ENCODE measurements around the gene ZNRF1. TPM values are rescaled to one million over a fixed set of nuclear protein-coding genes. Genes with fewer than 3 reads are reported as not detected.

Gene ZNRF1
- total RNA-seq, 2 donors from 2014 or later: 36.4 to 38.2 TPM

DNA sequence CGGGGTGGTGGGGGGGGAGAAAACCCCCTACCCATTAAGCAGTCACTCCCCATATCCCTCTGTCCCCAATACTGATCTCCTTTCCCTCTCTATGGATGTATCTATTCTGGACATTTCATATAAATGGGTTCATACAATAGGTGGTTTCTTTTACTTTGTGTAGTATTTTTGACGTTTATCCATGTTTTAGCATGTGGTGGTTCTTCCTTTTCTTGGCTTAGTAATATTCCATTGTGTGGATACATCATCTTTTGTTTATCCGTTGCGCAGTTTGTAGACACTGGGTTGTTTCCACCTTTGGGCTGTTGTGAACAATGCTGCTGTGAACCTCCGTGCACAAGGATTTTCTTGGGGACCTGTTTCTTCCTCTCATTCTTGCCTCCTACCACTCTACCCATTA is 105.2 kb downstream of the ZNRF1 start:
- intact Hi-C loops (cut with DNase I, micrococcal nuclease): no loop called here
- DNase-seq: no peak
- ATAC-seq: no peak

GRCh38 chr16:75104836-75105235 is 106.0 kb downstream of the ZNRF1 start:
- ATAC-seq: no peak
- DNase-seq: no peak
- intact Hi-C loops (cut with DNase I, micrococcal nuclease): no loop called here

DNA sequence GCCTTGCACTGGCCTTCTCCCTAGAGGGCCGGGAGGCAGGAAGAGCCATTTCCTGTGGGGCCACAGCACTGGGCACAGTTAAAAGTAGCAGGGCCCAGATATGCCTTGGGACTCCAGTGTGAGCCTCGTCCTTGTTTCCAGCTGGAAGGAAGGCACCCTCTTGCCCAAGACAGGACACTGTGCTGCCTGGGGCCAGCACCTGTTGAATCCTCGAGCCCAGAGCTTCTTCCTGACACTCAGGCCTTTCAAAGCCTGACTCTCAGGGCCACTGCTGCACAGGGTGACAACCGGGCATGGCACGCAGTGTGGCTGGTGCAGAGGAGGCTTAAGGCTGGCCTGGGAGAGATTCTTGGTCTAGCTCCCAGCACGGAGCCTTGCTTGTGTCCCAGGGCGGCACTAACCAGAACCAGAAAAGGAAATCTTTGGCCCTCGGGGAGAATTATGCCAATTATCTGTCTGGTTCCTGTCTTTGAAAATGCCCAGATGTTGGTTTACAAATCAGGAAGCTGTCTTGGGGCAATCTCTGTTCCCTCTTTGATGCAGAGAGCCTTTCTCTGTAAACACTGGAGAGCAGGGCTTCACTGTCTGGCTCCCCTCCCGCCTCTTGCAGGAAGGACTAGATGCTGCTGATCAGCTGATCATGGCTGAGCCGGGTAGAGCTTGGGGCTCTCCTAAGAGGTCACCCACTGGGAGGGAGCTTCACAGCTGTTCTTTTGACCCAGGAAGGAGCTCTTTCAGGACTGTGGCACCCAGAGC is 106.7 kb downstream of the ZNRF1 start:
- intact Hi-C loops (cut with DNase I, micrococcal nuclease): no loop called here

GRCh38 chr16:75106351-75107274 is 107.8 kb downstream of the ZNRF1 start:
- DNase-seq: no peak
- intact Hi-C loops (cut with DNase I, micrococcal nuclease): no loop called here

More for the DNA sequence above, 106.7 kb downstream of the ZNRF1 start:
- ATAC-seq (no peak), DNase-seq (peak in 1 of 2 donors; percentile 83)

GRCh38 chr16:75107505-75107904 is 108.7 kb downstream of the ZNRF1 start:
- intact Hi-C loops (cut with DNase I, micrococcal nuclease): no loop called here
- no peak for DNase-seq
- no peak for ATAC-seq

More at GRCh38 chr16:75106351-75107274, 107.8 kb downstream of the ZNRF1 start:
- no peak for ATAC-seq

DNA sequence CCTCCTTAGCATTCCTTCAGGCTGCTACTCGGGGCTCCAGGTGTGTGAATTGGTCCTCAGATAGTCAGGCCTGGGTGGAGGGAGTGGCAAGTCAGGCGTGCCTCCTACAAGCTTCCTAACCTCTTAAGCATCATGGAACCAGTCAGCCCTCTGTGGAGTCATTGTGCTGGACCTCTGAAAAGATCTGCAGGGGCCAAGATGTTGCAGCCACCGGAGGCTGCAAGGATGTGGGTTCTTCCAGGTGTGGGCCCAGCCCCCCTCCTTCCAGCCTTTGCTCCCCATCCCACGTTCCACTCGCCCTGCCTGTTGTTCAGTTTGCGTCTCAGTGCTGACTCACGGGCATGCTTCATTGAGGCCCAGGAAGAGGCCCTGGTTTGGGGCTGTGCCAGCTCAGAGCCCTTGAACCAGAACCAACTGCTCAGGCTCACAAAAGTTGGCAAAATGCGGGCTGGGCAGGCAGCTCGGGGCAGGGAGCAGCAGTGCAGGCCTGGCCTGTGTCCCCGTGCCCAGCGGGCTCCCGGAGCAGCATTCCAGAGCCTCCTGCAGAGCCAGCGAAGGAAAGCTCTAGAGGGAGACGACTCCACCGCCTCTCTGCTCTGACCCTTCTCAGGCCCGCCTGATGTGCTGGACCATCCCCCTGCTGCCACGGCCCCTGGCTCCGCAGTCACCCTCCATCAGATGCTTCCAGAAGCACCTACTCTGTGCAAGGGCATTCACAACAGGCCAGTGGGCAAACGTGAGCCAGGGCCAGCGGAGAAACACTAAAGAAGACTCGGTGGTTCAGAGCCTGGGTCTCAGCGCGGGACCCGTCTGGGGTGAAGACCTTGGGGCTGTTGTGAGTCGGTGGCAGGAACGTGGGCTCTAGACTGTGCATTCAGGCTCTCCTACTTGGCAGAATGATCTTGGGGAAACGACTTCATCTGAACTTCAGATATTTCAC is 110.2 kb downstream of the ZNRF1 start:
- DNase-seq: peak; percentile 76 to 88
- intact Hi-C loops (cut with DNase I, micrococcal nuclease): no loop called here
- ATAC-seq: peak; percentile 28

DNA sequence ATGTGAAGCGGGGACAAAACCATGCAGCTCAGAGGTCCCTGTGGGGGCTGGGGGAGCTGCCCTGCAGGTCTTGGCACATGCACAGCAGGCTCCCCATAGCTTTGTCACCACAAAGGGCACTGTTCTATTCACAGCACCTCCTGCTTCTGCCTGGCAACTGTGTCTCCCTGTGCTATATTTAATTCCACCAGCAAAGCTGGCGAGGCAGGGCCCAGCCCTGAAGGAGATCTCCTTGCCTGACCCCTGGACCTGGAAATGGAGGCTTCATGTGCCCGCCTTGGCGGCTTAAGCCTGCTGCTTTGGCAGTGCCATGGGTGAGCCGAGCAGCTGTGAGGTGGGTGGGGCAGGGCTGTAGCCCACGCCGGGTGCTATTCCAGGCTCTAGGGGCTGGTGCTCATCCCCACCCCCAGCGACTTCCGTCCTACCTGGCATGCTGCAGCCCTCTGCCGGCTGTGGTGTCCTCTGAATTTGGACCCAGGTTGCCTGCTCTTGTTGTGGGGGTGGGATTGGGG is 111.0 kb downstream of the ZNRF1 start:
- DNase-seq (peak; percentile 80 to 85), ATAC-seq (peak; percentile 70)
- intact Hi-C loops (cut with DNase I, micrococcal nuclease): loop anchor here in 1 of 2 donors (2.0 kb wide), 1 partner anchor 111 kb away; the partner anchor contains the start of gene ZNRF1

GRCh38 chr16:75110637-75111513 is 112.1 kb downstream of the ZNRF1 start:
- intact Hi-C loops (cut with DNase I, micrococcal nuclease): loop anchor here in 1 of 2 donors (2.0 kb wide), 1 partner anchor 112 kb away; the partner anchor contains the start of gene ZNRF1
- peak; percentile 86 to 91 for DNase-seq
- peak; percentile 66 for ATAC-seq

DNA sequence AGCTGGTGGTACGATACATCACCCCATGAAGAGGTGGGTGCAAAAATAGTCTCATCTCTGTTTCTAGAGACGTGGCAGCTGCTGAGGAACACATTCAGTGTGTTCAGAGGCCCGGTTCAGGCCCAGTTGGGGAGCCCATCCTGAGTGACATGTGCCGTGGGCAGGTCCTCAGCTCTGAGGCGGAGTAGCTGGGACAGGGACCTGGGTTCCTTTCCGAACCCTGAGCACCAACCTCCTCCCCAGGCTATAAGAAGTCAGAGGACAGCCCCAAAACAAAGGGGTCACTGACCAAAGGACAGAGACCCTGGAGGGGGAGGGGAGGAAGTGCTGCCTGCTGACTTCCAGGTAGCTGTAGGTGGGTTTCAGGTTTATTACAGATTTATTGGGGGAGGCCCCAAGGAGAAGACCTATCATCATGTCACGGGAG is 112.7 kb downstream of the ZNRF1 start:
- DNase-seq (no peak), ATAC-seq (peak; percentile 2)
- intact Hi-C loops (cut with DNase I, micrococcal nuclease): loop anchor here in 1 of 2 donors (2.0 kb wide), 1 partner anchor 113 kb away; the partner anchor contains the start of gene ZNRF1

DNA sequence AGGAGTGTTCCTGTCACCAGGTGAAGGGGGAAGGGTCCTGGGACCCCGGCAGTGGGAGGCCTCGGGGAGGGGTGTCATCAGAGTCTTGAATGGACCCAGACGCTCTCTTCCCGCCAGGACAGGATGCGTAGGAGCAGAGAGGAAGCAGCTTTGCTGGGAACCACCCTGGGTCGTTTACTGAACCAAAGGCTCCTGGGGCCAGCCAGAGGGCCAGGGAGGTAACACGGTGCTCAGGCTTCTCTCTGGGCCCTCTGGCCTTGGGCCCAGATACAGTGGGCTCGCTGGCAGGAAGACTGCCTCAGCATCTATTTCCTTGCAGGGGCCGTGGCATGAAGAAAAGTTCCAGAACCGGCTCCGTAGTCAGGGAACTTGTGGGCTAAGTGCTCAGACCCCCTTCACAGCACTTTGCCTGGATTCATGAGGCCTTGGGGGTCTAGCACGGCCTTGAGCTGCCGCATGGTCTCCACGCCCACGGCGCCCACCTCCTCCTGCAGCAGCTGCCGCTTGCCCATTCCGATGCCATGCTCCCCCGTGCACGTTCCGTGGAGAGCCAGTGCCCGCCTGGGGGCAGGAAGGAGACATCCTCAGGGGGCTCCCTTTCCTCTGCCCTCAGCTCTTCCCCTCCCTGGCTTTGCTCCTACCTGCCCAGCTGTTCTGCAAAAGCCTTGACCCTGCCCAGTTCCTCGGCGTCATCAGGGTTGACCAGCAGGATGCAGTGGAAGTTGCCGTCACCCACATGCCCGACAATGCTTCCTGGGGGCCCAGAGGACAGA is 113.3 kb downstream of the ZNRF1 start:
- DNase-seq (no peak), ATAC-seq (no peak)
- intact Hi-C loops (cut with DNase I, micrococcal nuclease): loop anchor here in 1 of 2 donors (2.0 kb wide), 1 partner anchor 113 kb away; the partner anchor contains the start of gene ZNRF1

GRCh38 chr16:75112734-75113491 is 114.1 kb downstream of the ZNRF1 start:
- DNase-seq: no peak
- intact Hi-C loops (cut with DNase I, micrococcal nuclease): no loop called here
- ATAC-seq: no peak

DNA sequence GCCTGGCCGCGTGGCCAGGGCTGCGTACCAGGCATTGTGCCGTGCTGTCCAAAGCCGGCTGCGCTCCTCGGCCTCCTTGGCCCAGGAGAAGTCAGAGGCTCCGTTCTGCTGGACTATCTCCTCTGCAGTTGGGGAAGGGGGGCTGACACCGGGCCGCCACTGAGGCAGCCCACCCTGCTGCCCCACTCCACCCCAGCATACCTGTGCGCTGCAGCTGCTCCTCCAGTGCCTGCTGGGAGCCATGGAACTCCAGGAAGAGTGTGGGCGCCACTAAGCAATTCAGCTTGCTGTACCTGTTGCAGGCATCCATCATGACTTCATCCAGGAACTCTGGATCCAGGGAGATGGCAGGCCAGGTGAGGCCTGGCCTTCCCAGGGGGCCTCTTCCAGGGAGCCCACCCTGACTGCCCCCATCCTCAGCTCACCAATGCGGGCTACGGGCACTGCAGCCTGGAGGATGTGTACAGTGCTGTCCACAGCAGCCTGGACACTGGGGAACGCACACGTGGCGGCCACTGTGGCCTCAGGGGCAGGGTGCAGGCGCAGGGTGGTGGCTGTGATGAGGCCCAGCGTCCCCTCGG is 114.8 kb downstream of the ZNRF1 start:
- ATAC-seq (no peak), DNase-seq (no peak)
- intact Hi-C loops (cut with DNase I, micrococcal nuclease): no loop called here

- DNase-seq: no peak
- ATAC-seq: no peak
- intact Hi-C loops (cut with DNase I, micrococcal nuclease): no loop called here
Observed at GRCh38 chr16:75114179-75114945, 115.5 kb downstream of the ZNRF1 start.

DNA sequence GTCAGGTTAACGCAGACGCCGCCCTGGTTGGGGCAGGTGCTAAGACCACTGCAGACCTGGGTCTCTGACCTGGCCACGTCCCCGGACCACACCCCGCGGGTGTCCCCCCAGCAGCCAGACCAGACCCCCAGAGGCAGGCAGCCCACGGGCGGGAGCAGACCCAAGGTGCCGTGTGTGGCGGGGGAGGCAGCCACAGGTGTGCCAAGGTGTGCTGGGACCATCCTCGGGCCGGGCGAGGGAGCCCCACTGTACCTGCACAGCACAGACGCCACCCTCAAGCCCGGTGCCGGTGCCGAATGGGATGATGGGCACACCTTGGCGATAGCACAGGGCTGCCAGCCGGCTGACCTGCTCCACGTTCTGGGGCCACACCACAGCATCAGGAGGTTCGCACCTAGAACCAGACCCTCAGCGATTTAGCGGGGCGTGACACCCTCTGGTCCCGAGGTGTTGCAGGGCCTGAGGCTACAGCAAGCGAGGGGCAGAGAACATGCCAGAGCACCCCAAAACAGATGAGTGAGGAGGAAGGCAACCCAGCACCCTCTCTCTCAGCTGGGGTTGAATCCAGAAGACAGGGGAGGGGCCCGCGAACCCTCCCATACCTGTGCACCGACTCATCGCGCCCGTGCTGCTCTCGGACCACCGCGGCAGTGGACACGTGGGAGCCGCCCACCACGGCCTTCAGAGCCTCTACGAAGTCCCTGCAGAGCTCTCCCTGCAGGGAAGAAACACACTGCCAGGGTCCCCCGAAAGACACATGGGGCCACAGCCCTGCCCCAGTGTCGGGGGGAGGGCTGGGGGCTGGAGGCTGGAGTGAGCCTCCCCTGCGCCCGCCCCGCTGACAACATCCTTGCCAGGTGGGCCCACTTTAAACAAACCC is 116.4 kb downstream of the ZNRF1 start:
- intact Hi-C loops (cut with DNase I, micrococcal nuclease): no loop called here
- ATAC-seq (no peak), DNase-seq (no peak)
